ENCODE results near the gene KMT2D. TPM values are rescaled to one million over a fixed set of nuclear protein-coding genes. Genes with fewer than 3 reads are reported as not detected.
A peak's percentile ranks its signal among the peaks of the same experiment; 100 is the strongest.

KMT2D gene
- total and polyA plus RNA-seq, 8 donors: 3.2 to 220 (median 82.3) TPM

DNA sequence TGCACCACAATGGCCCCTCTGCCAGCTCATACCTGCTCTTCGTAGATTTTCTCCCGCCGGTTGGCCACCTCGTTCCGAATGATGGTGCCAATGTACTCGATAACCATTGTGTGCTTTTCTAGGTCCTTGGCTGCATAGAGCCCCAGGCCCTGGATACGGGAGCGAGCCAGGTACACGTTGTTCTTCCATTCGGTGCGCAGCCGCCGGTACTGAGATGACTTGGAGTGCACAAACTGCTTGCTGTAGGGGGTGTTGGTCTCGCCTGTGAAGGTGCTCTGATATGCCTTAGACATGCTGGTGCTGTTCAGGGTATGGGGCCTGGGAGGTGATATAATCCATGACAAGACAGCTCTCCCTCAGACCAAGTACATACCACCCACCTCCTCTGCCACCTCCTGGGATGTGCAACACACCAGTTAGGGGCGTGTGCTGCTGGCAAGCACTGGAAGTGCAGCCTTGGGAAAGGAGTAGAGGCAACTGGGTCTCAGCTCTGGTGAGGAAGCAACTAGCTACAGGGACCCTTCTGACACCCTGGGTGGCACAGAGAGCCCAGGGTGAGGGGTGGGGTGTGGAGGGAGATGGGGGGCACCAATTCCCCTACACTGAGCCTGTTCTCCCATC, 37.9 kb downstream of the KMT2D start:
- no peak for DNase-seq
- peaks cover 5 to 22% (median 15%) of the 10 kb centered on the region in 4 donors for H3K4me1 ChIP-seq
- H3K27ac ChIP-seq: no peak overlapping the region
- H3K36me3 ChIP-seq: peaks cover 63 to 72% (median 71%) of the 10 kb centered on the region in 4 donors
- no peaks in the 10 kb centered on the region for H3K9me3 ChIP-seq
- WGBS, 5 donors: 88 to 93% (median 90%) methylated on average over 14 to 15 of the region's 15 CpGs
- intact Hi-C loops (cut with DNase I; ENCODE audit: low total_unique reads): no loop called here
- no peak overlapping the region for H3K4me3 ChIP-seq
- TF ChIP-seq POLR2AphosphoS5 (IDR thresholded peaks at IDR 0.05) (no peak), POLR2A (IDR thresholded peaks at IDR 0.05) (no peak), EP300 (IDR thresholded peaks at IDR 0.05) (no peak)
- TF ChIP-seq, protein P1, sequence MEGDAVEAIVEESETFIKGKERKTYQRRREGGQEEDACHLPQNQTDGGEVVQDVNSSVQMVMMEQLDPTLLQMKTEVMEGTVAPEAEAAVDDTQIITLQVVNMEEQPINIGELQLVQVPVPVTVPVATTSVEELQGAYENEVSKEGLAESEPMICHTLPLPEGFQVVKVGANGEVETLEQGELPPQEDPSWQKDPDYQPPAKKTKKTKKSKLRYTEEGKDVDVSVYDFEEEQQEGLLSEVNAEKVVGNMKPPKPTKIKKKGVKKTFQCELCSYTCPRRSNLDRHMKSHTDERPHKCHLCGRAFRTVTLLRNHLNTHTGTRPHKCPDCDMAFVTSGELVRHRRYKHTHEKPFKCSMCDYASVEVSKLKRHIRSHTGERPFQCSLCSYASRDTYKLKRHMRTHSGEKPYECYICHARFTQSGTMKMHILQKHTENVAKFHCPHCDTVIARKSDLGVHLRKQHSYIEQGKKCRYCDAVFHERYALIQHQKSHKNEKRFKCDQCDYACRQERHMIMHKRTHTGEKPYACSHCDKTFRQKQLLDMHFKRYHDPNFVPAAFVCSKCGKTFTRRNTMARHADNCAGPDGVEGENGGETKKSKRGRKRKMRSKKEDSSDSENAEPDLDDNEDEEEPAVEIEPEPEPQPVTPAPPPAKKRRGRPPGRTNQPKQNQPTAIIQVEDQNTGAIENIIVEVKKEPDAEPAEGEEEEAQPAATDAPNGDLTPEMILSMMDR (IDR thresholded peaks at IDR 0.05): no peak
- no peaks in the 10 kb centered on the region for H3K27me3 ChIP-seq

DNA sequence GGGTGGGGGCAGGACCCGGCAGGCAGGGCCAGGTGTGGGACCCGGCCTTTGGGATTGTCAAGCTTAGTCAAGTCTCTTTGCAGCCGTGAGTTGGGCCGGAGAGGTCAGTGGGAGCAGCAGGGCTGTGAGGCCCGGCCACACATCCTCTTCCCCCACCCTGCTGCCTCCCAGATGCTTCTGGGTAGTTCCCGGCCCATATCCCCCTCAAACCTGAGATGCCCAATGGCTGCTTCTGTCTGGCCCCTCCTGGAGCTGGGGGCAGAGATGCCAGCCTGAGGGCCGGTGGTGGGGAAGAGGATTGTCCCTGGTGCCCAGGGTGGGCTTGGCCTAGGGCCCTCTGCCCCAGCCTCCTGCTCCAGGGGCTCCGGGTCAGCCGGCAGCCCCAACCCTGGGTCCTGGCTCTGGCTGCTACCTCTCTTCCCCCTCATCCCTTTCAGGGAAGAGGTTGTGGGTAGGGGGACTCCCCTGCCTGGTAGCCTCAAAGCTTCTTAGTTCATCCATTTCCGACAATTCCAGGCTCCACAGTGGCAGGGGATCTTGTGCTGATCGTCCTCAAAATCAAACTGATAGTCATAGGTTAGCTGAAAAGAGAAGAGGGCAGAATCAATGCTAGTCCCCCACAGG, 39.2 kb downstream of the KMT2D start:
- Histone ChIP-seq H3K4me3 (no peak overlapping the region), H3K27me3 (no peaks in the 10 kb centered on the region), H3K27ac (no peak overlapping the region), H3K4me1 (peaks cover 12 to 31% (median 25%) of the 10 kb centered on the region in 4 donors), H3K36me3 (peaks cover 50 to 60% (median 59%) of the 10 kb centered on the region in 4 donors), H3K9me3 (no peaks in the 10 kb centered on the region)
- intact Hi-C loops (cut with DNase I; ENCODE audit: low total_unique reads): no loop called here
- DNase-seq: no peak
- TF ChIP-seq POLR2AphosphoS5 (IDR thresholded peaks at IDR 0.05) (no peak), POLR2A (IDR thresholded peaks at IDR 0.05) (no peak)
- WGBS, 5 donors: 69 to 85% (median 78%) methylated on average over 8 to 11 of the region's 11 CpGs

DNA sequence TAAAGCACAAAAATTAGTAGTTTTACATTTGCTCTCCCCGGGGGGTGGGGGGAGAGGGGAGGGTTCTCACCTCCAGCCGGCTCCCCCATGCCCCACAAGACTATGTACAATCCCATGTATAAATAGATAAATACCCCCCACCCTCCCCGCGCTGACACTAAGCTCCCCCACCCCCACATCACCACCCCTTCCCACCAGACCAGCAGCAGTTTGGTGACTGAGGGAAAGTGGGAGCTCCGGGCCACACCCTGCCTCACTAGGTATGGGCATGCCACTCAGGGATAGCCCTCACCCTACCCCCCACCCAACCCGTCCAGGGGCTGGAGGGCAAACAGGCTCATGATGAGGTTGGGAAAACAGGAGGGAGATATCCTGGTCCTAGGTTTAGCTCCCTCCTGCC, 40.2 kb downstream of the KMT2D start:
- Histone ChIP-seq H3K27me3 (no peaks in the 10 kb centered on the region), H3K27ac (peak overlapping the region in 3 of 5 donors; percentile 89 to 98 (median 93)), H3K4me3 (no peak overlapping the region), H3K9me3 (no peaks in the 10 kb centered on the region), H3K36me3 (peaks cover 41 to 50% (median 49%) of the 10 kb centered on the region in 4 donors), H3K4me1 (peaks cover 12 to 34% (median 27%) of the 10 kb centered on the region in 4 donors)
- 69 to 90% (median 80%) methylated on average over 5 to 6 of the region's 6 CpGs for WGBS, 5 donors
- TF ChIP-seq EP300 (IDR thresholded peaks at IDR 0.05) (no peak), POLR2AphosphoS5 (IDR thresholded peaks at IDR 0.05) (no peak), POLR2A (IDR thresholded peaks at IDR 0.05) (no peak)
- TF ChIP-seq, protein P1 (IDR thresholded peaks at IDR 0.05): no peak
- no peak for DNase-seq
- intact Hi-C loops (cut with DNase I; ENCODE audit: low total_unique reads): no loop called here

DNA sequence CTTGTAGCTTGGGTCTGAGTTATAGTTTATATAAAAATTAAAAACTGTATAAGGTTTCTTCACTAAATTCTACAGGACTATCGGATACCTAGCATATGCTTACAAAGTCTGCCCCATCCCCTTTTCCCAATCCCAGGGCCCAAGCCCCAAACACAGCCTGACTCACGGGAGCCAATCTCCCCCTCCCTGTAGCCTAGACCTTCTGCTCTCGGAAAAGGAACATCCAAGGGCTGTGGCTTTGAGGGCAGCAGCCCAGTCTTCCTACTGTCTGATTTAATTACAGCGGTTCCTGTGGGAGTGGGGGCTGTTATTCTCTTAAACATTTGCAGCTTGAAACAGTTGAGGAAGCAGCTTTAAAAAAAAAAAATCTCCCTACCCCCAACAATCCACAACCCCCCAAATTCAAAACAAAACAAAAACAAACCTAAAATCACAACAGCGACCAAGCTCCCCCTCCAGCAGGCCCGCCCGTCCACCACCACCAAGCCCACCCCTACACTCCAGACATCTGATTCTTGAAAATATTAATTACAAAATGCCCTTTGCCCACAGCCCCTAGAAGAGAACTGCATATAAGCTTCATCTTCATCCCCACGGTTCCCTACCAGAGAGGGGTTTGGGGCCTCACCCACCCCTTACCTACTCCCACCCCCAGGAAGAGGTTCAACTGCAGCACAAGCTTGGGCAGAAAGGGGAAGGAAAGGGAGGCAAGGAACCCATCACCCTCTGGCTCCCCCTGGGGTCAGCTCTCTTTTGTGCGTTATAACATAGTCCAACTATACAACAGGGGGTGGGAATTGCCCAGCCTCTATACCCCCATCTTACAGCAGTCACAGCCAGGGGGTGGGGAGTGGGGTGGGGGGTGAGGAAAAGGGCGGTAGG, 40.9 kb downstream of the KMT2D start:
- intact Hi-C loops (cut with DNase I; ENCODE audit: low total_unique reads): no loop called here
- Histone ChIP-seq H3K9me3 (no peaks in the 10 kb centered on the region), H3K27ac (peak overlapping the region; percentile 62 to 98 (median 93)), H3K4me3 (peak overlapping the region; percentile 72 to 79 (median 76)), H3K27me3 (no peaks in the 10 kb centered on the region), H3K36me3 (peaks cover 33 to 43% (median 42%) of the 10 kb centered on the region in 4 donors), H3K4me1 (peaks cover 12 to 37% (median 27%) of the 10 kb centered on the region in 4 donors)
- 50 to 71% (median 66%) methylated on average over 10 of the region's 10 CpGs for WGBS, 5 donors
- peak in 1 of 2 donors; percentile 68 for DNase-seq
- TF ChIP-seq POLR2A (IDR thresholded peaks at IDR 0.05) (no peak), EP300 (IDR thresholded peaks at IDR 0.05) (no peak), POLR2AphosphoS5 (IDR thresholded peaks at IDR 0.05) (no peak)
- TF ChIP-seq, protein P1 (IDR thresholded peaks at IDR 0.05): no peak
